SK-N-MC (cell line): Measurements from ENCODE around the gene AGR2.

Experiments used
- DNase-seq: peaks from one replicate; pipeline ENCODE4 v3.0.0-alpha.2; 2011; ENCODE audit warnings: low read depth, low spot score
- H3K27ac ChIP-seq: fragments of 200-600 bp; sonication (generic); 2 replicates; pipeline ENCODE4 v1.5.1; 2016; ENCODE audit warnings: mixed run types
- H3K36me3 ChIP-seq: fragments of 200-600 bp; sonication (generic); 2 replicates; pipeline ENCODE4 v1.6.1; 2017; ENCODE audit warnings: antibody characterized with exemption, low read length, mixed read lengths; ENCODE audit not compliant: insufficient read depth
- H3K4me3 ChIP-seq: fragments of 200-600 bp; sonication (generic); 2 replicates; pipeline ENCODE4 v1.5.1; 2016
- H3K9ac ChIP-seq: fragments of 200-600 bp; sonication (generic); 2 replicates; pipeline ENCODE4 v1.8.0; 2017; ENCODE audit warnings: mixed run types, mixed read lengths; ENCODE audit not compliant: insufficient read length
- H3K9me3 ChIP-seq: fragments of 200-600 bp; sonication (generic); 2 replicates; pipeline ENCODE4 v1.6.1; 2017; ENCODE audit warnings: low read depth, mild to moderate bottlenecking, antibody characterized with exemption, low read length, moderate library complexity, mixed read lengths
- EZH2 ChIP-seq: fragments of 200-600 bp; sonication (generic); IDR thresholded peaks from one replicate; pipeline ENCODE4 v1.6.1; 2017; ENCODE audit warnings: antibody characterized with exemption
- FOXP2 ChIP-seq: optimal IDR thresholded peaks from 2 replicates; pipeline ENCODE3; 2011; ENCODE audit warnings: mild to moderate bottlenecking, moderate library complexity; ENCODE audit not compliant: insufficient read depth; ENCODE audit errors: extremely low read length, control extremely low read depth
- POLR2AphosphoS5 ChIP-seq: IDR thresholded peaks from 2 replicates; pipeline ENCODE4 v1.6.1; 2012; ENCODE audit warnings: mild to moderate bottlenecking, low read depth, low read length, borderline replicate concordance

AGR2 gene

GRCh38 chr7:16817536-16817935 lies 12.7 kb upstream of the AGR2 start:
- Histone ChIP-seq H3K4me3 (no peak overlapping the region), H3K27ac (0 out of 2 replicates have a peak overlapping the region, but pooled peaks have one; percentile 54), H3K36me3 (no peaks in the 10 kb centered on the region), H3K9me3 (no peaks in the 10 kb centered on the region), H3K9ac (no peak overlapping the region)
- TF ChIP-seq POLR2AphosphoS5 (no peak), EZH2 (no peak), FOXP2 (no peak)
- no peak for DNase-seq

GRCh38 chr7:16816824-16817223 lies 12.0 kb upstream of the AGR2 start:
- TF ChIP-seq FOXP2 (no peak), EZH2 (no peak), POLR2AphosphoS5 (no peak)

GRCh38 chr7:16815001-16815400 lies 10.2 kb upstream of the AGR2 start:
- no peak overlapping the region for H3K4me3 ChIP-seq
- H3K27ac ChIP-seq = no peak overlapping the region
- H3K36me3 ChIP-seq = no peaks in the 10 kb centered on the region
- DNase-seq = no peak
- TF ChIP-seq EZH2 (no peak), FOXP2 (no peak), POLR2AphosphoS5 (no peak)
- no peaks in the 10 kb centered on the region for H3K9me3 ChIP-seq
- no peak overlapping the region for H3K9ac ChIP-seq

More at GRCh38 chr7:16816824-16817223, 12.0 kb upstream of the AGR2 start:
- no peaks in the 10 kb centered on the region for H3K36me3 ChIP-seq
- H3K4me3 ChIP-seq = no peak overlapping the region
- DNase-seq = no peak
- H3K9me3 ChIP-seq = no peaks in the 10 kb centered on the region
- H3K27ac ChIP-seq = no peak overlapping the region
- H3K9ac ChIP-seq = no peak overlapping the region

- Histone ChIP-seq H3K4me3 (no peak overlapping the region), H3K27ac (no peak overlapping the region), H3K9ac (no peak overlapping the region), H3K36me3 (no peaks in the 10 kb centered on the region), H3K9me3 (no peaks in the 10 kb centered on the region)
- no peak for DNase-seq
- TF ChIP-seq FOXP2 = no peak
- no peak for TF ChIP-seq EZH2
- TF ChIP-seq POLR2AphosphoS5 = no peak
Measured at GRCh38 chr7:16813232-16813616, 8.4 kb upstream of the AGR2 start.

- TF ChIP-seq FOXP2 = no peak
- TF ChIP-seq EZH2 = no peak
- no peak for TF ChIP-seq POLR2AphosphoS5
- Histone ChIP-seq H3K9ac (peak overlapping the region; percentile 52), H3K36me3 (no peaks in the 10 kb centered on the region), H3K27ac (peak overlapping the region; percentile 72), H3K9me3 (no peaks in the 10 kb centered on the region), H3K4me3 (peak overlapping the region; percentile 49)
- DNase-seq = no peak
Measured at GRCh38 chr7:16812542-16813231, 7.9 kb upstream of the AGR2 start.

- H3K4me3 ChIP-seq = no peak overlapping the region
- no peak overlapping the region for H3K9ac ChIP-seq
- no peaks in the 10 kb centered on the region for H3K9me3 ChIP-seq
- H3K36me3 ChIP-seq = no peaks in the 10 kb centered on the region
- no peak for TF ChIP-seq FOXP2
- TF ChIP-seq EZH2 = no peak
- no peak for TF ChIP-seq POLR2AphosphoS5
- H3K27ac ChIP-seq = peak overlapping the region; percentile 5; the same call in 1 of the 2 replicates
- DNase-seq = no peak
Measured at GRCh38 chr7:16811551-16811950, 6.8 kb upstream of the AGR2 start.

GRCh38 chr7:16810573-16810972 lies 5.8 kb upstream of the AGR2 start:
- no peak overlapping the region for H3K4me3 ChIP-seq
- no peak for DNase-seq
- H3K27ac ChIP-seq = no peak overlapping the region
- no peak for TF ChIP-seq FOXP2
- no peak for TF ChIP-seq EZH2
- no peak for TF ChIP-seq POLR2AphosphoS5
- H3K9ac ChIP-seq = no peak overlapping the region
- no peaks in the 10 kb centered on the region for H3K9me3 ChIP-seq
- no peaks in the 10 kb centered on the region for H3K36me3 ChIP-seq

- Histone ChIP-seq H3K27ac (no peak overlapping the region), H3K4me3 (no peak overlapping the region), H3K36me3 (no peaks in the 10 kb centered on the region), H3K9me3 (no peaks in the 10 kb centered on the region), H3K9ac (no peak overlapping the region)
- TF ChIP-seq EZH2 (no peak), POLR2AphosphoS5 (no peak), FOXP2 (no peak)
- no peak for DNase-seq
Measured at GRCh38 chr7:16810112-16810511, 5.3 kb upstream of the AGR2 start.

GRCh38 chr7:16805441-16805840 lies 642 bp upstream of the AGR2 start:
- no peaks in the 10 kb centered on the region for H3K9me3 ChIP-seq
- no peak overlapping the region for H3K4me3 ChIP-seq
- no peak for DNase-seq
- H3K9ac ChIP-seq = no peak overlapping the region
- no peak for TF ChIP-seq POLR2AphosphoS5
- no peak for TF ChIP-seq FOXP2
- no peak for TF ChIP-seq EZH2
- H3K27ac ChIP-seq = no peak overlapping the region
- H3K36me3 ChIP-seq = no peaks in the 10 kb centered on the region
